Uterus (tissue), 2 donors: ENCODE measurements around the gene MIPOL1.

Experiments
- POLR2A ChIP-seq, 2 donors: fragments of 450-650 bp; IDR thresholded peaks; one replicate each; pipeline ENCODE4 v1.6.1; 2016; ENCODE audit warnings: antibody characterized with exemption in 2 of 2, mild to moderate bottlenecking in 1 of 2, moderate library complexity in 1 of 2
- TF ChIP-seq, protein P1 (sequence below), 4 experiments: fragments of 200-600 bp in 2 of 4; fragments of 450-650 bp in 2 of 4; sonication (generic) in 2 of 4; IDR thresholded peaks; one replicate each; pipeline ENCODE4 v1.5.1; 2016 to 2019; ENCODE audit warnings: antibody characterized with exemption in 4 of 4, mild to moderate bottlenecking in 2 of 4, moderate library complexity in 1 of 4

DNA sequence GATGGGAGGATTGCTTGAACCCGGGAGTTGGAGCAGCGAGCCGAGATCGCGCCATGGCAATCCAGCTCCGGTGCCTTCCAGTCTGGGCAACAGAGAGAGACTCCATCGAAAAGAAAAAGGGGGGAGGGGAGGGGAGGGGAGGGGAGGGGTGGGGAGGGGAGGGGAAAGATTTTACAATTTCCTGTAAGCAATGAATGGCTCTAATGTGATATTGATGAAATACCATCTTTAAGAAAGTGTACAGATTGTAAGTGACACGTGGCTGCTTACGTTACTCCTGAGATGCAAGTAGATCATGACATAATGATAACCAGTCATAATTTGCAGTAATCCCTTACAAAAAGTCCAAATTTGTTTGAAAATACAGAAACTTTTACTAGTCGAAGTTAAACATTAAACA, 26.7 kb upstream of the MIPOL1 start:
- TF ChIP-seq, protein P1, sequence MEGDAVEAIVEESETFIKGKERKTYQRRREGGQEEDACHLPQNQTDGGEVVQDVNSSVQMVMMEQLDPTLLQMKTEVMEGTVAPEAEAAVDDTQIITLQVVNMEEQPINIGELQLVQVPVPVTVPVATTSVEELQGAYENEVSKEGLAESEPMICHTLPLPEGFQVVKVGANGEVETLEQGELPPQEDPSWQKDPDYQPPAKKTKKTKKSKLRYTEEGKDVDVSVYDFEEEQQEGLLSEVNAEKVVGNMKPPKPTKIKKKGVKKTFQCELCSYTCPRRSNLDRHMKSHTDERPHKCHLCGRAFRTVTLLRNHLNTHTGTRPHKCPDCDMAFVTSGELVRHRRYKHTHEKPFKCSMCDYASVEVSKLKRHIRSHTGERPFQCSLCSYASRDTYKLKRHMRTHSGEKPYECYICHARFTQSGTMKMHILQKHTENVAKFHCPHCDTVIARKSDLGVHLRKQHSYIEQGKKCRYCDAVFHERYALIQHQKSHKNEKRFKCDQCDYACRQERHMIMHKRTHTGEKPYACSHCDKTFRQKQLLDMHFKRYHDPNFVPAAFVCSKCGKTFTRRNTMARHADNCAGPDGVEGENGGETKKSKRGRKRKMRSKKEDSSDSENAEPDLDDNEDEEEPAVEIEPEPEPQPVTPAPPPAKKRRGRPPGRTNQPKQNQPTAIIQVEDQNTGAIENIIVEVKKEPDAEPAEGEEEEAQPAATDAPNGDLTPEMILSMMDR (IDR thresholded peaks at IDR 0.05): no peak
- TF ChIP-seq POLR2A (IDR thresholded peaks at IDR 0.05): no peak
